ENCODE results near the gene ST6GALNAC5. TPM values are rescaled to one million over a fixed set of nuclear protein-coding genes. Genes with fewer than 3 reads are reported as not detected.

ST6GALNAC5 gene
- total RNA-seq, 2 donors from 2014 or later, result 2.6 to 12.9 TPM

DNA sequence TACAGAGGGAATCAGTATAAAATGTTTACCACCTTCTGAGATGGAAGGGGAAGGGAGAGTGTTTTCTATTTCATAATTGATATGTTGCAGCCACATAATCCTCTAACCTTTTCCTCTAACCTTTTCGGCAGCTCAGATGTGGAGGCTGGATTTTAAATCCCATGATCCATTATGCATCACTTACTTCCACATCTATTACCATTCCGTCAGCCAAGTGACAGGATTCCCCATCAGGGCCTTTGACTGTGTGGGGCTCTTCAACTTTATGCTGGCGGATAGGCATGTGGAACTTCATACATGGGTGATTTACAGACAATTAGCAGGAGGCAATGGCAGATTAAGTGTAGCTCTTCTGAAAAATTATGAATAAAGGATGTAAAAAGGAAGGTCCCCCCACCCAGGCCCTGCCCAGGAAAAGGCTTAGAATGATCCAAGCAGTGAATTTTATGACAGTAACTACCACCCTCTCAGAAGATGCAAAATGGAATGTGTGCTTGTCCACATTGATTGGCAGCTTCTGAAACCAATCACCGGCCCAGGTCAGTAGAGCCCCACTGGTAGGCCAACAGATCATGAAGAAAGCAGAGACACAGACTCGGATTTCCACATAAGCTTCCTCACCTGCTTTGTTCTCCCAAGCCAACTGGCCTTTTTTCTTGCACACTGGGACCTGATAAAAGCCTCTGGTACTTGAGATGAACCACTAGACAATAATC, 147.0 kb downstream of the ST6GALNAC5 start:
- intact Hi-C loops (cut with DNase I), result no loop called here
- Histone ChIP-seq H3K4me1 (no peaks in the 10 kb centered on the region), H3K9me3 (no peaks in the 10 kb centered on the region), H3K27ac (no peak overlapping the region), H3K4me3 (no peak overlapping the region), H3K36me3 (replicated peaks in 1 of 2; ENCODE audit: insufficient read depth in 1 of 2, low read depth in 2 of 2) (no peaks in the 10 kb centered on the region), H3K27me3 (no peaks in the 10 kb centered on the region)
- WGBS, 2 donors, result 74 to 76% methylated on average over 5 of the region's 5 CpGs
- TF ChIP-seq CTCF (IDR thresholded peaks at IDR 0.05) (no peak), POLR2A (IDR thresholded peaks at IDR 0.05) (no peak)
- ATAC-seq, result no peak
- DNase-seq, result no peak

DNA sequence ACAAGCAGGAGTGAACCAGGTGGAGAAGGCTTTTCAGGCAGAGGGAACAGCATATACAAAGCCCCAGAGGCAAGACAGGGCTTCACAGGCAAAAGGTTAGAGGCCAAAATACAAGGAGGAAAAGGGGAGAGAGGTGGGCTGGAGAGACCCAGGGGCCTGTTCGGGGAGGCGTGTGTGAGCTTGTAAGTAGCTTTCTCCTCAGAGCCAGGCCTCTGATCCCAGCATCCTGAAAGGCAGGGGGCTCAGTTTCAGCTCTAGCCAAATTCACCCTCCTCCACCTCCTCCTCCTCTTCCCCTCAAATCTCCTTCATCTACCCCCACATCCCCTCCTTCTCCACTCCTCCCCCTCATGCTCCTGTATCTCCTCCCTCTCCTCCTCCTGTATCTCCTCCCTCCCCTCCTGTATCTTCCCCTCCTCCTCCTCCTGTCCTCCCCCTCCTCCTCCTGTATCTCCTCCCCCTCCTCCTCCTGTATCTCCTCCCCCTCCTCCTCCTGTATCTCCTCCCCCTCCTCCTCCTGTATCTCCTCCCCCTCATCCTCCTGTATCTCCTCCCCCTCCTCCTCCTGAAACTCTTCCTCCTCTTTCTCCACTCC, 148.6 kb downstream of the ST6GALNAC5 start:
- 63 to 79% methylated on average over 2 of the region's 2 CpGs for WGBS, 2 donors
- no peak for ATAC-seq
- intact Hi-C loops (cut with DNase I), result no loop called here
- no peaks in the 10 kb centered on the region for H3K9me3 ChIP-seq
- no peaks in the 10 kb centered on the region for H3K27me3 ChIP-seq
- no peak for DNase-seq
- no peak overlapping the region for H3K4me3 ChIP-seq
- H3K27ac ChIP-seq, result no peak overlapping the region
- TF ChIP-seq POLR2A (IDR thresholded peaks at IDR 0.05), result no peak
- H3K4me1 ChIP-seq, result no peaks in the 10 kb centered on the region
- H3K36me3 ChIP-seq (replicated peaks in 1 of 2; ENCODE audit: insufficient read depth in 1 of 2, low read depth in 2 of 2), result no peaks in the 10 kb centered on the region

DNA sequence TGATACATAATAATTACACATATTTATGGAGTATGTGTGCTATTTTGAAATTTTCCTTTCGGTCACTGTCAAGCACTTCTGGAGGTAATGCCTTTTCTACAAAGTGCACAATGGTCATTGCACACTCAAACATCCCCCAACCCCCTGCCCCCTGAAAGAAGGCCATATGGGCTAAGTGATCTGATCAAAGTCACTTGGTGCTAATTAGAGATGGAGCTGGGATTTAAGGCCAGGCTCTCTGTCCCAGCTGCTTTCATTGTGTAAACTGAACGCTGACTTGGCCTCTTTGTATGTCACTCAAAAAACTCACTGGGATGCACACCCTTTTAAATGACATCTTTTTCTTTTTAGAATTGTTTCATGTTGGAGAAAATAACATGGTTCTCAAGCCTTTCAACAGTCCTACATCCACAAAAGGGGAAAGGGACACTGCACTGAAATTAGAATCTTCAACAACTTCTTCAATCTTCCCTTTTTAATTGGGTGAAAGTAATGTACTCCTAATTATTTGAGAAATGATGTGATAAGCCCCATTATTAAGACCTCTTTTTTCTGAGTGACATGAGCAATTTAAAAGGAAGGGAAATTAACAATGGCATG, 149.2 kb downstream of the ST6GALNAC5 start:
- TF ChIP-seq POLR2A (IDR thresholded peaks at IDR 0.05), result no peak
- TF ChIP-seq CTCF (IDR thresholded peaks at IDR 0.05), result no peak
- no peak overlapping the region for H3K4me3 ChIP-seq
- no peaks in the 10 kb centered on the region for H3K9me3 ChIP-seq
- H3K4me1 ChIP-seq, result no peaks in the 10 kb centered on the region
- 59 to 60% methylated on average over 2 of the region's 2 CpGs for WGBS, 2 donors
- intact Hi-C loops (cut with DNase I), result no loop called here
- no peak overlapping the region for H3K27ac ChIP-seq
- no peaks in the 10 kb centered on the region for H3K36me3 ChIP-seq (replicated peaks in 1 of 2; ENCODE audit: insufficient read depth in 1 of 2, low read depth in 2 of 2)
- DNase-seq (no peak), ATAC-seq (no peak)
- no peaks in the 10 kb centered on the region for H3K27me3 ChIP-seq

DNA sequence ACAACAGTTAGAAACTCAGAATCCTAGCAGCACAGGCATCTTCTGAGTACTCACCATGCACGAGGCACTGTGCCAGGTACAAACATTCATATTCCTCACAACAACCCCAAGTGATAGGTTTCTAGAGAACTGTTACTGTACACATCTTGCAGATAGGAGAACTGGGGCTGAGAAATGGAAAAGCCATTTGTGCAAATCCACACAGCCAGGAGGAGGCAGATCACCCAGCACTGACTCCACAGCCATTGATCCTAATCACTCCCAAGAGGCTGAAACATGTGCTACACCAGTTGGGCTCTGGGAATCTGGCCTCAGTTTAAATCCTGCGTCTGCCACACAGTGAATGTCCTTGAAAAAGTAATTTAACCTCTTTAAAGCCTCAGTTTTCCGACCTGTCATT, 151.0 kb downstream of the ST6GALNAC5 start:
- no peak overlapping the region for H3K4me3 ChIP-seq
- ATAC-seq, result no peak
- H3K9me3 ChIP-seq, result no peaks in the 10 kb centered on the region
- no peaks in the 10 kb centered on the region for H3K36me3 ChIP-seq (replicated peaks in 1 of 2; ENCODE audit: insufficient read depth in 1 of 2, low read depth in 2 of 2)
- TF ChIP-seq POLR2A (IDR thresholded peaks at IDR 0.05) (no peak), CTCF (IDR thresholded peaks at IDR 0.05) (no peak)
- intact Hi-C loops (cut with DNase I), result no loop called here
- H3K27ac ChIP-seq, result no peak overlapping the region
- 13 to 19% methylated on average over 3 of the region's 3 CpGs for WGBS, 2 donors
- H3K4me1 ChIP-seq, result no peaks in the 10 kb centered on the region
- H3K27me3 ChIP-seq, result no peaks in the 10 kb centered on the region
- DNase-seq, result no peak

DNA sequence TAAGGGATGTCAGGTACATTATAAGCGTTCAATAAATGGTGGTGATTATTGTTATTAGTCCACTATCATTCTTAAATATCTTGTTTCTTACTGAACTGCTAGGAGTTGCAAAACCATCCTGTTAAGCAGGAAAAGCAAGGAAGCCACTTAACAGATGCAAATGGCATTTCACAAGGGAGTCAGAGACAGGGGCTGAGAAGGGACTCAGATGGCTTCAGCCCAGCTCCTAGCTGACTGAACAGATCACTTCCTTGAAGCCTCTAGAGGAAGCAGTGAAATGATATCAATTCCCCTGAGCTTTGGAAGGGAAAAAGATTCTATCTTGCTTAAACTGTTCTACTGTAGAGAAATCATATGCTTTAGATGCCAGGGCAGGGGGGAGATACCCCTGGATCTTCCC, 151.5 kb downstream of the ST6GALNAC5 start:
- no peak overlapping the region for H3K27ac ChIP-seq
- 46 to 62% methylated on average over 1 of the region's 1 CpG for WGBS, 2 donors
- ATAC-seq (no peak), DNase-seq (no peak)
- H3K4me1 ChIP-seq, result no peaks in the 10 kb centered on the region
- no peaks in the 10 kb centered on the region for H3K27me3 ChIP-seq
- no peak overlapping the region for H3K4me3 ChIP-seq
- TF ChIP-seq POLR2A (IDR thresholded peaks at IDR 0.05), result no peak
- H3K9me3 ChIP-seq, result no peaks in the 10 kb centered on the region
- no peaks in the 10 kb centered on the region for H3K36me3 ChIP-seq (replicated peaks in 1 of 2; ENCODE audit: insufficient read depth in 1 of 2, low read depth in 2 of 2)
- intact Hi-C loops (cut with DNase I), result no loop called here
